K562 (cell line): ENCODE measurements around the gene EGLN1. TPM values are rescaled to one million over a fixed set of nuclear protein-coding genes. Genes with fewer than 3 reads are reported as not detected.
A peak's percentile ranks its signal among the peaks of the same experiment; 100 is the strongest.

Experiments used
- BRD9 ChIP-seq: fragments of 450-650 bp; IDR thresholded peaks from 2 replicates; pipeline ENCODE4 v1.6.1; 2018; ENCODE audit warnings: low read depth; ENCODE audit not compliant: partially characterized antibody
- BRF2 ChIP-seq: IDR thresholded peaks from 3 replicates; pipeline ENCODE4 v1.6.1; 2011; ENCODE audit warnings: borderline replicate concordance, mild to moderate bottlenecking; ENCODE audit not compliant: insufficient read length, insufficient read depth
- CBX3 ChIP-seq, 2 experiments: IDR thresholded peaks; 1 replicate in 1 of 2; 2 replicates in 1 of 2; pipeline ENCODE4 v1.6.1; 2012; ENCODE audit warnings: inconsistent platforms in 2 of 2, low read length in 2 of 2, borderline replicate concordance in 1 of 2, control low read depth in 1 of 2
- CCAR2 ChIP-seq: fragments of 200-400 bp; formaldehyde crosslinking; IDR thresholded peaks from 2 replicates; pipeline ENCODE4 v1.6.1; 2017; ENCODE audit warnings: mild to moderate bottlenecking, low read depth, low read length
- GTF3C2 ChIP-seq: IDR thresholded peaks from 3 replicates; pipeline ENCODE4 v1.6.1; 2011; ENCODE audit warnings: borderline replicate concordance, mild to moderate bottlenecking, moderate library complexity; ENCODE audit not compliant: insufficient read length; ENCODE audit errors: extremely low read depth
- HDAC6 ChIP-seq: IDR thresholded peaks from 2 replicates; pipeline ENCODE4 v1.6.1; 2012; ENCODE audit warnings: low read depth, mild to moderate bottlenecking, control low read depth, inconsistent platforms, low read length, moderate library complexity
- KAT7 ChIP-seq: sonication (generic); formaldehyde crosslinking; IDR thresholded peaks from 2 replicates; pipeline ENCODE4 v1.8.0; 2022; ENCODE audit warnings: missing genetic modification reagents, mild to moderate bottlenecking, borderline replicate concordance
- MCM2 ChIP-seq: fragments of 450-650 bp; IDR thresholded peaks from 2 replicates; pipeline ENCODE4 v1.6.1; 2017; ENCODE audit warnings: low read depth, mild to moderate bottlenecking
- MTA3 ChIP-seq: fragments of 450-650 bp; formaldehyde crosslinking; IDR thresholded peaks from 2 replicates; pipeline ENCODE4 v1.6.1; 2017; ENCODE audit warnings: mild to moderate bottlenecking, borderline replicate concordance
- NFATC3 ChIP-seq: fragments of 450-650 bp; IDR thresholded peaks from 2 replicates; pipeline ENCODE4 v1.6.1; 2017; ENCODE audit warnings: mild to moderate bottlenecking
- NFRKB ChIP-seq: fragments of 450-650 bp; IDR thresholded peaks from 2 replicates; pipeline ENCODE4 v1.6.1; 2016; ENCODE audit warnings: low read depth
- NUFIP1 ChIP-seq: fragments of 450-650 bp; IDR thresholded peaks from 2 replicates; pipeline ENCODE4 v1.6.1; 2018; ENCODE audit not compliant: partially characterized antibody
- PREB ChIP-seq: sonication (generic); formaldehyde crosslinking; IDR thresholded peaks from 2 replicates; pipeline ENCODE4 v1.8.1; 2023; ENCODE audit warnings: mild to moderate bottlenecking, missing genetic modification reagents
- RBM15 ChIP-seq: fragments of 200-400 bp; formaldehyde crosslinking; IDR thresholded peaks from 2 replicates; pipeline ENCODE4 v1.6.1; 2018; ENCODE audit warnings: mild to moderate bottlenecking, low read length, moderate library complexity; ENCODE audit not compliant: insufficient read depth
- STAT5A ChIP-seq: IDR thresholded peaks from 2 replicates; pipeline ENCODE4 v1.6.1; 2012; ENCODE audit warnings: low read length, inconsistent platforms, borderline replicate concordance
- TAF1 ChIP-seq: IDR thresholded peaks from 2 replicates; pipeline ENCODE4 v1.6.1; 2011; ENCODE audit warnings: mild to moderate bottlenecking, low read length, moderate library complexity; ENCODE audit not compliant: insufficient read depth, control insufficient read depth, severe bottlenecking; ENCODE audit errors: extremely low read depth
- TAF15 ChIP-seq: fragments of 200-400 bp; formaldehyde crosslinking; IDR thresholded peaks from 2 replicates; pipeline ENCODE4 v1.6.1; 2017; ENCODE audit warnings: mild to moderate bottlenecking, low read depth, low read length, moderate library complexity
- TEAD1 ChIP-seq, 2 experiments: fragments of 450-650 bp in 1 of 2; sonication (generic) in 1 of 2; formaldehyde crosslinking; IDR thresholded peaks; 2 replicates each; pipeline versions ENCODE4 v1.4.0 to v1.8.0; 2020 to 2022; ENCODE audit warnings: mild to moderate bottlenecking in 2 of 2, missing genetic modification reagents in 1 of 2
- TRIM25 ChIP-seq: fragments of 450-650 bp; IDR thresholded peaks from 2 replicates; pipeline ENCODE4 v1.7.0; 2016; ENCODE audit warnings: borderline replicate concordance
- ZBTB17 ChIP-seq: fragments of 450-650 bp; formaldehyde crosslinking; IDR thresholded peaks from 2 replicates; pipeline ENCODE4 v1.4.0; 2020; ENCODE audit warnings: mild to moderate bottlenecking
- ZNF140 ChIP-seq: fragments of 250-450 bp; sonication (Bioruptor Pico); IDR thresholded peaks from 2 replicates; pipeline ENCODE4 v1.8.0; 2021; ENCODE audit warnings: moderate library complexity, mild to moderate bottlenecking, inconsistent platforms
- ZNF57 ChIP-seq: fragments of 450-650 bp; formaldehyde crosslinking; IDR thresholded peaks from 2 replicates; pipeline ENCODE4 v1.4.0; 2020; ENCODE audit warnings: mild to moderate bottlenecking, moderate library complexity
- ZNF699 ChIP-seq: fragments of 250-450 bp; sonication (Bioruptor Pico); IDR thresholded peaks from 2 replicates; pipeline ENCODE4 v1.8.0; 2021; ENCODE audit warnings: mild to moderate bottlenecking, moderate library complexity; ENCODE audit not compliant: insufficient replicate concordance
- polyA plus RNA-seq, 8 experiments: library from polyadenylated mRNA; depleted of rRNA in 4 of 8; stranded (reverse) in 5 of 8; unstranded in 3 of 8; fragments of >200 nt; fragmentation: Nextera tagmentation in 2 of 8; fragmentation: Illumina TruSeq in 1 of 8; extraction: Ambion mirVana in 2 of 8; extraction: Trizol in 1 of 8; gene quantifications; 2 replicates each; pipeline versions ENCODE4 v1.2.1 to v1.2.3, GENCODE V29; 2011 to 2014; ENCODE audit warnings: inconsistent platforms in 1 of 8, missing spikeins in 1 of 8
- total RNA-seq, 7 experiments: library from RNA; depleted of rRNA in 6 of 7; stranded (reverse); fragments of >200 nt in 6 of 7; fragmentation: Illumina TruSeq in 2 of 7; extraction: Trizol in 2 of 7; gene quantifications; 2 replicates each; pipeline versions ENCODE4 v1.2.1 to v1.2.3, GENCODE V29; 2011 to 2021; ENCODE audit warnings: low replicate concordance in 1 of 7

Gene EGLN1
- total and polyA plus RNA-seq, 9 of the 15 experiments (the other 6 are each of a cell fraction or from before 2014, with no cell fraction given): 5.2 to 54.3 (median 24.6) TPM

- TF ChIP-seq BRF2 (no peak), ZNF140 (no peak), RBM15 (no peak), PREB (no peak), MTA3 (peak; percentile 7; the same call in 1 of the 2 replicates), NFATC3 (peak; percentile 47; the same call in 1 of the 2 replicates), CCAR2 (no peak), NUFIP1 (no peak), BRD9 (no peak), NFRKB (no peak), ZBTB17 (peak; percentile 56; the same call in 1 of the 2 replicates), TEAD1 (CRISPR knock-in tag; IDR thresholded peaks at IDR 0.05) (peak in 1 of 2 experiments; percentile 52; a peak in 1 of 4 replicates), STAT5A (no peak), TAF15 (no peak), CBX3 (IDR thresholded peaks at IDR 0.05; ENCODE audit: borderline replicate concordance in 1 of 2, low read length in 2 of 2) (no peak), HDAC6 (no peak), ZNF57 (CRISPR knock-in tag) (no peak), GTF3C2 (no peak), KAT7 (no peak), TAF1 (no peak), TRIM25 (no peak), MCM2 (no peak), ZNF699 (CRISPR knock-in tag) (no peak)
Observed at GRCh38 chr1:231421546-231421970, 529 bp downstream of the EGLN1 start (continued).
